ENCODE measurements around the gene SH2D5.

The SH2D5 gene

GRCh38 chr1:20726932-20727745 is 5.4 kb downstream of the SH2D5 start:
- TF ChIP-seq POLR2AphosphoS5 (IDR thresholded peaks at IDR 0.05; ENCODE audit: low read depth) (no peak), SPI1 (IDR thresholded peaks at IDR 0.05; ENCODE audit: borderline replicate concordance, low read depth) (no peak), REST (IDR thresholded peaks at IDR 0.05; ENCODE audit: insufficient replicate concordance, low read depth) (no peak), GABPA (IDR thresholded peaks at IDR 0.05; ENCODE audit: low read depth) (no peak)
- TF ChIP-seq, protein P1, sequence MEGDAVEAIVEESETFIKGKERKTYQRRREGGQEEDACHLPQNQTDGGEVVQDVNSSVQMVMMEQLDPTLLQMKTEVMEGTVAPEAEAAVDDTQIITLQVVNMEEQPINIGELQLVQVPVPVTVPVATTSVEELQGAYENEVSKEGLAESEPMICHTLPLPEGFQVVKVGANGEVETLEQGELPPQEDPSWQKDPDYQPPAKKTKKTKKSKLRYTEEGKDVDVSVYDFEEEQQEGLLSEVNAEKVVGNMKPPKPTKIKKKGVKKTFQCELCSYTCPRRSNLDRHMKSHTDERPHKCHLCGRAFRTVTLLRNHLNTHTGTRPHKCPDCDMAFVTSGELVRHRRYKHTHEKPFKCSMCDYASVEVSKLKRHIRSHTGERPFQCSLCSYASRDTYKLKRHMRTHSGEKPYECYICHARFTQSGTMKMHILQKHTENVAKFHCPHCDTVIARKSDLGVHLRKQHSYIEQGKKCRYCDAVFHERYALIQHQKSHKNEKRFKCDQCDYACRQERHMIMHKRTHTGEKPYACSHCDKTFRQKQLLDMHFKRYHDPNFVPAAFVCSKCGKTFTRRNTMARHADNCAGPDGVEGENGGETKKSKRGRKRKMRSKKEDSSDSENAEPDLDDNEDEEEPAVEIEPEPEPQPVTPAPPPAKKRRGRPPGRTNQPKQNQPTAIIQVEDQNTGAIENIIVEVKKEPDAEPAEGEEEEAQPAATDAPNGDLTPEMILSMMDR (IDR thresholded peaks at IDR 0.05; ENCODE audit: insufficient read depth, low read length), result no peak
- Histone ChIP-seq H3K27me3 (ENCODE audit: insufficient read depth, poor library complexity, severe bottlenecking) (peaks cover 34% of the 10 kb centered on the region), H3K4me3 (replicated peaks; ENCODE audit: insufficient read depth, low read length) (no peak overlapping the region), H3K27ac (replicated peaks) (no peak overlapping the region)
- no peak for DNase-seq (ENCODE audit: low read depth in 1 of 2, low spot score in 1 of 2)

DNA sequence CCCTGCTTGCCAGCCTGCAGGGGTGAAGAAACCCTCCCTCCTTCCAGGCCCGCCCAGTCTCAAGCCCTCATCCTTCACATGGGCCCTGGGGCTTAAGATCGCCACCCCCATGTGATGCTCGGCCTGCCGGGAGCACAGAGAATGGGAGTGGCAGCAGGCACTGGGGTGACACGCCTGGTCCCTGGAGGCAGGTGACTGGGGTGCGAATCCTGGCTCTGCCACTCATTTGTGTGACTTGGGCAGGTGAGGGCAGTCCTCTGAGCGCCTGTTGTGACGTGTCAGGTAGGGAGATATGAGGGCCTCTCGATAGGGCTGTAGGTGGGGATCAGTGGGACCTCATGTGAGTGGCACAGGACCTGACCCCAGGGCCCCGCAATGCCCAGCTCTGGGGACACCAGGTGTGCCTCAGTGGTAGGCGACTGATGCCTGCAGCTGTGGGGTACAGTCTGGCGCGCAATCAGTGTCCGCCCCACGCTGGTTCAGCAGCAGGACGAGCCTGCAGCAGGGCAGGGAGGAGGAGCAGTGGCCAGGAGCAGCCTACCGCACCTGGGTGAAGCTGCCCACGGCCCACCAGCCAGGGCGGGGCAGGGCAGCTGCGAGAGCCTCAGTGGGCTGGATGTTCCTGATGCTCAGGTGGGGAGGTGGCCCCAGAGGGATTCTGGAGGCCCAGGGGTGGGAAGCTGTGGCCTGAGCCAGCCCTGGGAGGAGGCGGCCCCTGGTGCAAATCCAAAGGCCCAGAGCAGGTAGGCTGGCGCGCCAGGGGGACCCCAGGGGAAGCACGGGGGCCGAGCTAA is 6.2 kb downstream of the SH2D5 start:
- no peak for DNase-seq (ENCODE audit: low read depth in 1 of 2, low spot score in 1 of 2)
- Histone ChIP-seq H3K4me3 (replicated peaks; ENCODE audit: insufficient read depth, low read length) (no peak overlapping the region), H3K27me3 (ENCODE audit: insufficient read depth, poor library complexity, severe bottlenecking) (peaks cover 31% of the 10 kb centered on the region), H3K27ac (replicated peaks) (no peak overlapping the region)
- TF ChIP-seq SPI1 (IDR thresholded peaks at IDR 0.05; ENCODE audit: borderline replicate concordance, low read depth) (no peak), REST (IDR thresholded peaks at IDR 0.05; ENCODE audit: insufficient replicate concordance, low read depth) (no peak), GABPA (IDR thresholded peaks at IDR 0.05; ENCODE audit: low read depth) (no peak)
- TF ChIP-seq, protein P1 (IDR thresholded peaks at IDR 0.05; ENCODE audit: insufficient read depth, low read length), result no peak

DNA sequence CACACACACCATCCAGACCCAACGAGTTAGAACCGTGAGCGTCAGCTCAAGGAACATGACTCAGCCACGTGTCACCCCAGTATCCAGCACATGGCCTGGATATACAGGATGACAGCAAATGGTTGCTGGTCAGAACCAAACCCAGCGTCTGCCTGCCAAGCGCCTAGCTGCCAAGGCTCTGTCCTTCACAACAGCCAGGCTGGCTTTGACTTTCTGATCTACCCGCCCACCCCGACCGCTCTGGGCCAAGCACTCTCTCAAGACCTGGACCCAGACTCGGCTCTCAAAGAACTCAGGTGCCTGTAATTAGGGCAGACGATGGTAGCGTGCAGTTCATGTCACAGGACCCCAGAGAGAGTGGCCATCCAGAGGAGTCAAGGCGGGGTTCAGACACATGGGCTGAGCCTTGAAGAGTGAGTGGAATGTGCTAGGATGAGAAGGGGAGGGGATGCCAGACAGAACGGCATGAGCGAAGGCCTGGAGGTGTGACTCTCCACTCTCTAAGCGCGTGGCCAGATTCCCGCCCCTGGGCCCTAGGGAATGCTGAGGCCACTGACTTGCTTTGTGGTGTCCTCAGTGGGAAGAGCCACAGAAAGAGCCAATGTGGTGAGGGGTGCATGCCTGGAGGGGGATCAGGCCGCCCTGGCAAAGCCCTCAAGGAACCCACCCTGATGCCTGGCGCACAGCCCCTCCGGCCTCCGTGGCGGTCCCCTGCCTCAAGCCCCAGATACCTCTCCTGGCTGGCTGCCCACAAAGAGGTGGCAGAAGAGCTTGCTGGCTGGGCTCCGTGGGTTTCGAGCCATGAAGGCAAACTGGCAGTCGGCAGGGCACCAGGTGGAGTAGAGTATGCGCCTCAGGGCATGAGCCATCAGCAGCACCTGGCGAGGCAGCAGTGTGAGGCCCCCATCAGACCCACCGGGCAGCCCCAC is 7.0 kb downstream of the SH2D5 start:
- Histone ChIP-seq H3K4me3 (replicated peaks; ENCODE audit: insufficient read depth, low read length) (no peak overlapping the region), H3K27ac (replicated peaks) (no peak overlapping the region), H3K27me3 (ENCODE audit: insufficient read depth, poor library complexity, severe bottlenecking) (peaks cover 22% of the 10 kb centered on the region)
- TF ChIP-seq REST (IDR thresholded peaks at IDR 0.05; ENCODE audit: insufficient replicate concordance, low read depth) (no peak), GABPA (IDR thresholded peaks at IDR 0.05; ENCODE audit: low read depth) (no peak), SPI1 (IDR thresholded peaks at IDR 0.05; ENCODE audit: borderline replicate concordance, low read depth) (no peak), POLR2AphosphoS5 (IDR thresholded peaks at IDR 0.05; ENCODE audit: low read depth) (no peak)
- TF ChIP-seq, protein P1 (IDR thresholded peaks at IDR 0.05; ENCODE audit: insufficient read depth, low read length), result no peak
- DNase-seq (ENCODE audit: low read depth in 1 of 2, low spot score in 1 of 2), result no peak
